ENCODE measurements around the gene BIRC5. TPM values are rescaled to one million over a fixed set of nuclear protein-coding genes. Genes with fewer than 3 reads are reported as not detected.

Gene BIRC5
- polyA plus RNA-seq, 1 donor (not counting 4 experiments of a cell fraction or from before 2014, with no cell fraction given), result 11.5 TPM

- no peaks in the 10 kb centered on the region for H3K27me3 ChIP-seq (ENCODE audit: control insufficient read depth, extremely low read depth, insufficient read depth, low read length)
- dilution Hi-C loops (cut with MboI; ENCODE audit: extremely low pct_ligation_motif_present, low sequenced_read_pairs), result no loop called here
- FAIRE-seq (no peak), DNase-seq (ENCODE audit: low read depth, low spot score) (no peak)
- no peaks in the 10 kb centered on the region for H3K79me2 ChIP-seq (ENCODE audit: control insufficient read depth, insufficient read depth, low read length)
- no peaks in the 10 kb centered on the region for H4K20me1 ChIP-seq (ENCODE audit: control insufficient read depth, extremely low read depth, insufficient read depth, low read length)
- no peak overlapping the region for H3K4me2 ChIP-seq (ENCODE audit: control insufficient read depth, extremely low read depth, insufficient read depth, low read depth, low read length)
- no peak overlapping the region for H3K4me3 ChIP-seq (ENCODE audit: control insufficient read depth in 2 of 3, extremely low read depth in 1 of 3, insufficient read depth in 2 of 3, low read depth in 1 of 3, low read length in 3 of 3)
- H2AFZ ChIP-seq (ENCODE audit: control insufficient read depth, low read length), result no peak overlapping the region
- H3K4me1 ChIP-seq (ENCODE audit: control insufficient read depth, extremely low read depth, insufficient read depth, low read length), result peaks cover 11% of the 10 kb centered on the region
- H3K9ac ChIP-seq (ENCODE audit: control insufficient read depth, extremely low read depth, insufficient read depth, low read length), result no peak overlapping the region
- H3K27ac ChIP-seq (ENCODE audit: control insufficient read depth, insufficient read depth, low read length), result no peak overlapping the region
- H3K36me3 ChIP-seq (ENCODE audit: control insufficient read depth in 2 of 2, extremely low read depth in 1 of 2, insufficient read depth in 2 of 2, low read length in 2 of 2), result peaks cover 0 to 13% of the 10 kb centered on the region in 2 experiments
- H3K9me1 ChIP-seq (ENCODE audit: control insufficient read depth, extremely low read depth, insufficient read depth, low read length), result no peaks in the 10 kb centered on the region
- no peaks in the 10 kb centered on the region for H3K9me3 ChIP-seq (ENCODE audit: control insufficient read depth, low read depth, low read length)
- TF ChIP-seq CTCF (optimal IDR thresholded peaks at IDR 0.05 in 1 of 3, IDR thresholded peaks at IDR 0.05 in 1 of 3, conservative IDR thresholded peaks at IDR 0.05 in 1 of 3; ENCODE audit: extremely low read depth in 1 of 3, insufficient read depth in 2 of 3, low read length in 3 of 3) (no peak), EZH2 (IDR thresholded peaks at IDR 0.05; ENCODE audit: low read length) (no peak)
These were observed 11.4 kb upstream of the BIRC5 start for GRCh38 chr17:78202666-78203065.

- Histone ChIP-seq H2AFZ (ENCODE audit: control insufficient read depth, low read length) (no peak overlapping the region), H3K4me1 (ENCODE audit: control insufficient read depth, extremely low read depth, insufficient read depth, low read length) (peaks cover 2% of the 10 kb centered on the region), H3K36me3 (ENCODE audit: control insufficient read depth in 2 of 2, extremely low read depth in 1 of 2, insufficient read depth in 2 of 2, low read length in 2 of 2) (peaks cover 0 to 13% of the 10 kb centered on the region in 2 experiments), H3K79me2 (ENCODE audit: control insufficient read depth, insufficient read depth, low read length) (no peaks in the 10 kb centered on the region), H3K27ac (ENCODE audit: control insufficient read depth, insufficient read depth, low read length) (no peak overlapping the region), H3K4me2 (ENCODE audit: control insufficient read depth, extremely low read depth, insufficient read depth, low read depth, low read length) (no peak overlapping the region), H3K9ac (ENCODE audit: control insufficient read depth, extremely low read depth, insufficient read depth, low read length) (no peak overlapping the region), H3K27me3 (ENCODE audit: control insufficient read depth, extremely low read depth, insufficient read depth, low read length) (no peaks in the 10 kb centered on the region), H3K9me3 (ENCODE audit: control insufficient read depth, low read depth, low read length) (no peaks in the 10 kb centered on the region), H3K4me3 (ENCODE audit: control insufficient read depth in 2 of 3, extremely low read depth in 1 of 3, insufficient read depth in 2 of 3, low read depth in 1 of 3, low read length in 3 of 3) (no peak overlapping the region), H3K9me1 (ENCODE audit: control insufficient read depth, extremely low read depth, insufficient read depth, low read length) (no peaks in the 10 kb centered on the region), H4K20me1 (ENCODE audit: control insufficient read depth, extremely low read depth, insufficient read depth, low read length) (no peaks in the 10 kb centered on the region)
- FAIRE-seq (no peak), DNase-seq (ENCODE audit: low read depth, low spot score) (no peak)
- TF ChIP-seq EZH2 (IDR thresholded peaks at IDR 0.05; ENCODE audit: low read length) (no peak), CTCF (optimal IDR thresholded peaks at IDR 0.05 in 1 of 3, IDR thresholded peaks at IDR 0.05 in 1 of 3, conservative IDR thresholded peaks at IDR 0.05 in 1 of 3; ENCODE audit: extremely low read depth in 1 of 3, insufficient read depth in 2 of 3, low read length in 3 of 3) (no peak)
- dilution Hi-C loops (cut with MboI; ENCODE audit: extremely low pct_ligation_motif_present, low sequenced_read_pairs), result no loop called here
These were observed 9.5 kb upstream of the BIRC5 start for GRCh38 chr17:78204387-78205123.

All from keratinocyte (primary cell).